CD4-positive, alpha-beta T cell treated with Interleukin-1 beta for 1 hour (primary cell): Measurements from ENCODE around the gene PAM.
A peak's percentile ranks its signal among the peaks of the same experiment; 100 is the strongest.
"Not testable (repeated sequence)": the region's sequence is repeated elsewhere in the genome, so short reads cannot be mapped to it uniquely, and the experiment has no call there.

Experiments
- DNase-seq, 2 donors: peaks; one replicate each; pipeline ENCODE4 v3.0.0-alpha.2; 2020 to 2022

Gene PAM

GRCh38 chr5:103010168-103010567 lies 255.1 kb downstream of the PAM start:
- DNase-seq: no peak

GRCh38 chr5:103013933-103014552 lies 258.9 kb downstream of the PAM start:
- DNase-seq: no peak

- no peak for DNase-seq
These were observed 259.9 kb downstream of the PAM start for GRCh38 chr5:103014983-103015382.

DNA sequence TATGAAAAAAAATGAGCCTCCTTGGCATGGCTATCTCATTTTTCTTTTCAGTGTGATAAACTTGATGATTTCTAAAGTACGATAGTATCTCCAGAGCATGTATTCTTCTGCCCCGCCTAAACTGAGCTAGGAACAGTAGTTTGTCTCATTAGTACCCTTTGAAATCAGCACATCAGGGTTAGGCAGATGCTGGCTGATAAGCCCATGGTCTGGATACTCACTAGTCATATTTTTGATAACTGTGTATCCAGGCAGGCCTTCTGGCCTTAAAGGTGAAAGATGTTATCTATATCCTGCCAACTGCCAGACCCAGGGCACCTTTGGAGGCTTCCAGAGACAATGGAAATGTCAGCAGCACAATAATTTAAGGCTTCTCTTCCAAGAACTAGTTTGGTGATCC lies 261.1 kb downstream of the PAM start:
- no peak for DNase-seq

- DNase-seq: no peak
These were observed 264.7 kb downstream of the PAM start for GRCh38 chr5:103019804-103020203.

GRCh38 chr5:103021314-103021713 lies 266.2 kb downstream of the PAM start:
- no peak for DNase-seq

DNA sequence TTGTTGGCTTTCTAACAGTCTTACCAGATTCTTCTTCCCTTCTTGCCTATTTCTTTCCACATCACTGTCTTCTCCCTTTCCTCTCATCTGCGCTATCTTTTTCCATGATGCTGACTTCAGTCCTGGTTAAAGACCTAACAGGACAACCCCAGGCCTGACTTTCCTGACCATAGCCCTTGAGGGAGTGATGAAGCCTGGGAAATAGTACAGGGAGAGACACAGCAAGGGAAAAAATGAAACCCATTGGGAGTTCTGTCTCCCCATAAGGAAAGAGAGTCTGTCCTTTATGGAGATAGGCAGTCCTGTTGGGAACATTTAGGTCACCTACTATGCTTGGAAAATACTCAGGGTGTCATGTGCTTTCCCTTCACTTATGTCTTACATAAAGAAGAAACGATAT lies 272.2 kb downstream of the PAM start:
- DNase-seq: no peak

DNA sequence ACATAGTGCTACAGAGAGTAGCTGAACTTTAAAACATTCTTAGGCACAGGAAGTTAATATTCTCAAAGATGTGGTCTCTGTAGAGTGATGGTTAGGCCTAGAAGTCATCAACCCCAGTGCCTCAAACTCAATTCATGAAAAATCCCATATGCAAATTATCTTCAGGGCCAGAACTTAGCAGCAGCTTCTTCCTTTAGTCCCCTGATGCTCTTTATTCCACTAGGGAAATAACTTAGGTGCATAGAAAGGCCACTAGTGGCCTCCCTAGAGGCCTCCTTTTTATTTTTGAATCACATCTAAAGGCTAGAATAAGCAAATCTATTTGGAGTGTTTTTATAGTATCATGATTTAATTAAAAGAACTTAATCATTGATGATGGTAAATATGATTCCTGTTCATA lies 276.5 kb downstream of the PAM start:
- no peak for DNase-seq

DNA sequence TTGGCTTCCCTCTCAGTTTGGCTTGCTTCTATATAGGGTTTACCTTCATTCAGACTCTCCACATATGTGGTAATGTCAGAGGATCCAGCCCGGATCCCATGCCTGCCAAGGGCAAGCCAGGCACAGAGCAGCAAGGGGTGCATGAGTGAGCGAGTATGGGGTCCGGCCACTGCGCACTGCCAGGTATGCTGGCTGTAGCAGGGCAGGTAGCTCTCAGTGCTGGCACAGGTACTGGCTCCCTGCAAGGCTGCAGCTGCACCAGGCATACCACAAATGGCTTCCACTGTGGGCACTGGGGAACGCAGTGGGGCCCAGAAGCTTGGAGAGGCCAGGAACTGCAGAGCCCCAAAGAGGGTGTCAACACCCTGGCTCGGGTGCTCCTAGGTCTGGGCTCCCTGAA lies 278.6 kb downstream of the PAM start:
- no peak for DNase-seq

DNA sequence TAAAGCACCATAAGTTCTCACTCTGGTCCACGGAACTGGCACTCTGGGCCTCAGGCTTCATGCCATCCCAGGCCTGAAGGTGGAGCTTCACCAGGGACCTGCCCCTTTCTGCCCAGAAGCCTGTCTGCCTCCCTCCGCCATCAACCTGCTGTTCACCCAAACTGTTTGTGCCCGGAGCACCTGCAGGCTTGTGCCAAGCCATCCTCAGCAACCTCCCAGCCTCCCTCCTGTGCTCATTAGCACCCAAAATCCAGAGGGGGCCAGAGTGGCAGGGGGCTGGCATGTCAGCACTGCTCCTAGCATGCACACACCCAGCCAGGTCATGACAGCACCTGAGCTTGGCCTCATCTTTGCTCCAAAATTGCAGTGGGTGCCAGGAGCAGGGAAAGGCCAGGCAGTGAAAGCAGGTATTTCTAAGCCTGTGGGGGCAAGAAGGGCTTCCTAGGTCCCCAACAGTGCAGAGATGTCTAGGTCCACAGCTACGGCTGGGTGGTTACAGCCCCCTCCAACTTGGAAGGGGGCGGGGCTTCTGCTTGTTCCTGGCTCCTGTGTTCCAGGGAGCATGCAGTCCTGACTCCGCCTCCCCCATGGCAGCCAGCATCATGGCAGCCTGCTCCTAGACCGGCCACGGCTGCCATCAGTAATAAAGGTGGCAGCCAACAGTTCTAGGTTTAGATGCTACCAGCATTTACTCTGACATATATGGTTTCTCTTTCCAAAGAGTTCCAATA lies 279.7 kb downstream of the PAM start:
- no peak for DNase-seq

DNA sequence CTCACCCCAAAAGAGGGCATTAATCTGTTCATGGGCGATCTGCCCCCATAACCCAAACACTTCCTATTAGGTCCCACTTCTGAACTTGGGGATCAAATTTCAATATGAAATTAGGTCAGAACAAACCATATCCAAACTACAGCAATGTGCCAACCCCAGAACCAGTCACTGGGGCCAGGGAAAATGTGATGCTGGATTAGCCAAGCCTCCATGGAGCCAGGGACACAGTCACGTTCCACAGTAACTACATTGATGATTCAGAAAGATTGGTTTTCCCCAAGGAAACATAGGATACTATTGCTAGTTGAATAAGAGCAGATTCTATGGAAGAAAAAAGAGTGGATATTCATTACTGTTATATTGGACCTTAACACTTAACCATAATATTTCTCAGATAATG lies 280.6 kb downstream of the PAM start:
- DNase-seq: no peak

- DNase-seq: no peak
These were observed 281.5 kb downstream of the PAM start for GRCh38 chr5:103036601-103037000.

GRCh38 chr5:103037673-103038455 lies 282.8 kb downstream of the PAM start:
- no peak for DNase-seq

- peak in 1 of 2 donors; percentile 33 for DNase-seq
These were observed 286.1 kb downstream of the PAM start for GRCh38 chr5:103041071-103041676.

DNA sequence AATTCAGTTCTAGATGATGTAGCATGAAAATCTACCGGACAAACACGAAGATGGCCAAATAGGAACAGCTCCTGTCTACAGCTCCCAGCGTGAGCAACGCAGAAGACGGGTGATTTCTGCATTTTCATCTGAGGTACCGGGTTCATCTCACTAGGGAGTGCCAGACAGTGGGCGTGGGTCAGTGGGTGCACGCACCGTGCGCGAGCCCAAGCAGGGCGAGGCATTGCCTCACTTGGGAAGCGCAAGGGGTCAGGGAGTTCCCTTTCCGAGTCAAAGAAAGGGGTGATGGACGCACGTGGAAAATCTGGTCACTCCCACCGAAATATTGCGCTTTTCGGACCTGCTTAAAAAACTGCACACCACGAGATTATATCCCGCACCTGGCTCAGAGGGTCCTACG lies 291.6 kb downstream of the PAM start:
- DNase-seq: not testable (repeated sequence)

DNA sequence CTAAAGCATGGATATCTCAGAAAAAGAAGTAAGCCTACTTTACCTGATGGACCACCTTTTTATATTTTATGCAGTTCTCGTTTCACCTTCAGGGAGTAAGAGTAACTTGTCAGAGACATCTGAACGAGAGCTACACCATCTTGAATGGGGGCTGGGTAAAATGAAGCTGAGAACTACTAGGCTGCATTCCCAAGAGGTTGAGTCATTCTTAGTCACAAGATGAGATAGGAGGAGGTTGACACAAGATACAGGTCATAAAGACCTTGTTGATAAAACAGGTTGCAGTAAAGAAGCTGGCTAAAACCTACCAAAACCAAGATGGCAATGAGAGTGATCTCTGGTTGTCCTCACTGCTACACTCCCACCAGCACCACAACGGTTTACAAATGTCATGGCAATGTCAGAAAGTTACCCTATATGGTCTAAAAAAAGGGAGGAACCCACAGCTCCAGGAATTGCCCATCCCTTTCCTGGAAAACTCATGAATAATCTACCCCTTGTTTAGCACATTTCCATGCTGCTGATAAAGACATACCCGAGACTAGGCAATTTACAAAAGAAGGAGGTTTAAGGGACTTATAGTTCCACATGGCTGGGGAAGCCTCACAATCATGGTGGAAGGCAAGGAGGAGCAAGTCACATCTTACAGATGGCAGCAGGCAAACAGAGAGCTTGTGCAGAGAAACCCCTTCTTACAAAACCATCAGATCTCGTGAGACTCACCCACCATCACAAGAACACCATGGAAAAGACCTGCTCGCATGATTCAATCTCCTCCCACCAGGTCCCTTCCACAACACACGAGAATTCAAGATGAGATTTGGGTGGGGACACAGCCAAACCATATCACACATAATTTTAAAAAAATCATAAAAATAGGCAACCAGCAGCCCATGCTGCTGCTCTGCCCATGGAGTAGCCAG lies 302.4 kb downstream of the PAM start:
- no peak for DNase-seq

- no peak for DNase-seq
These were observed 304.4 kb downstream of the PAM start for GRCh38 chr5:103059525-103059924.

GRCh38 chr5:103060424-103060954 lies 305.4 kb downstream of the PAM start:
- DNase-seq: no peak

DNA sequence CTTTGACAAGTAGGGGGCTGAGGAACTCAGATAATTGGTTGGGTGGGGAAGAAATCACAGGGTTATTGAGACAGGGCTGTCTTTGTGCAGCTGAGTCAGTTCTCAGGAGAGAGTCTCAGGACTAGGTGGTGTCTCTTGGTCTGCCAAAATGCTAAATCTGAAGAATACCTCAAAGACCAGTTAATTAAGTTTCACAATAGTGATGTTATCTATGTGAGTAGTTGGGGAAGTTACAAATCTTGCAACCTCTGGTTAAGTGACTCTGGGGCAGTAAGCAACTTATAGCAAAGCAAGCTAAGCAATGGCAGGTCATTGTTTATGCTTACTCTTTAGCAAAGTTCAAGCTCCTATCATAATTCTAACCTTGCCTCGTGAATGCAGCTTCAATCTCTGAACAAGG lies 311.2 kb downstream of the PAM start:
- no peak for DNase-seq

DNA sequence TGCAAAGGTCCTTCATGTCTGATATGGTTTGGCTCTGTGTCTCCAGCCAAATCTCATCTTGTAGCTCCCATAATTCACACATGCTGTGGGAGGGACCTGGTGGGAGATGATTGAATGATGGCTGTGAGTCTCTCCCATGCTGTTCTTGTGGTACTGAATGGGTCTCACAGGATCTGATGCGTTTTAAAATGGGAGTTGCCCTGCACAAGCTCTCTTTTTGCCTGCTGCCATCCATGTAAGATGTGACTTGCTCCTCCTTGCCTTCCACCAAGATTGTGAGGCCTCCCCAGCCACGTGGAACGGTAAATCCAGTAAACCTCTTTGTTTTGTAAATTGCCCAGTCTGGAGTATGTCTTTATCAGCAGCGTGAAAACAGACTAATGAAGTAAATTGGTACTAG lies 318.4 kb downstream of the PAM start:
- not testable (repeated sequence) for DNase-seq

DNA sequence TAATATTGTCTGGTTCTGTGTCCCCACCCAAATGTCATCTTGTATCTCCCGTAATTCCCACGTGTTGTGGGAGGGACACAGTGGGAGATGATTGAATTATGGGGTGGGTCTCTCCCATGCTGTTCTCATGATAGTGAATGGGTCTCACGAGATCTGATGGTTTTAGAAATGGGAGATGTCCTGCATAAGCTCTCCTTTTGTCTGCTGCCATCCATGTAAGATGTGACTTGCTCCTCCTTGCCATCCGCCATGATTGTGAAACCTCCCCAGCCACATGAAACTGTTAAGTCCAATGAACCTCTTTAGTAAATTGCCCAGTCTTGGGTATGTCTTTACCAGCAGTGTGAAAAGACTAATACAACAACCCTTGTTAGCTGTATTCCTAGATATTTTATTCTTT lies 320.3 kb downstream of the PAM start:
- DNase-seq: no peak
